Suprapubic skin (tissue), 4 donors: ENCODE measurements around the gene ZNF365. TPM values are rescaled to one million over a fixed set of nuclear protein-coding genes. Genes with fewer than 3 reads are reported as not detected.
A peak's percentile ranks its signal among the peaks of the same experiment; 100 is the strongest.
"Not testable (repeated sequence)": the region's sequence is repeated elsewhere in the genome, so short reads cannot be mapped to it uniquely, and the experiment has no call there.

ENCODE experiments used
- DNase-seq, 2 donors: peaks; one replicate each; pipeline ENCODE4 v3.0.0-alpha.2; 2019; ENCODE audit warnings: low spot score in 2 of 2
- H3K27ac ChIP-seq: fragments of 200-600 bp; sonication (generic); one replicate; pipeline ENCODE4 v1.5.1; 2019
- H3K27me3 ChIP-seq: fragments of 200-600 bp; sonication (generic); one replicate; pipeline ENCODE4 v1.5.1; 2019
- H3K36me3 ChIP-seq: fragments of 200-600 bp; sonication (generic); one replicate; pipeline ENCODE4 v1.5.1; 2019
- H3K4me1 ChIP-seq: fragments of 200-600 bp; sonication (generic); one replicate; pipeline ENCODE4 v1.5.1; 2019
- H3K4me3 ChIP-seq: fragments of 200-600 bp; sonication (generic); one replicate; pipeline ENCODE4 v1.5.1; 2019; ENCODE audit warnings: mild to moderate bottlenecking
- H3K9me3 ChIP-seq: fragments of 200-600 bp; sonication (generic); one replicate; pipeline ENCODE4 v1.5.1; 2019
- EP300 ChIP-seq: sonication (generic); formaldehyde crosslinking; IDR thresholded peaks from one replicate; pipeline ENCODE4 v1.6.1; 2017; ENCODE audit warnings: antibody characterized with exemption
- POLR2A ChIP-seq, 2 donors: fragments of 450-650 bp; IDR thresholded peaks; one replicate each; pipeline ENCODE4 v1.6.1; 2017; ENCODE audit warnings: antibody characterized with exemption in 2 of 2, mild to moderate bottlenecking in 2 of 2, moderate library complexity in 2 of 2
- POLR2AphosphoS5 ChIP-seq, 3 donors: sonication (generic); formaldehyde crosslinking; IDR thresholded peaks; one replicate each; pipeline ENCODE4 v1.6.1; 2017; ENCODE audit warnings: antibody characterized with exemption in 3 of 3
- WGBS: methylation state at CpG from one replicate; pipeline ENCODE4 v1.1.5; 2018; 5-methylcytosine and 5-hydroxymethylcytosine counted together
- total RNA-seq, 4 donors: library from RNA; depleted of rRNA; stranded (reverse); fragments of >200 nt; gene quantifications; one replicate each; pipeline ENCODE4 v1.1.0, GENCODE V29; 2016
- TF ChIP-seq, protein P1 (sequence below), 2 donors: fragments of 200-600 bp in 1 of 2; fragments of 450-650 bp in 1 of 2; sonication (generic) in 1 of 2; IDR thresholded peaks; one replicate each; pipeline ENCODE4 v1.5.1; 2016 to 2019; ENCODE audit warnings: antibody characterized with exemption in 2 of 2, mild to moderate bottlenecking in 1 of 2, moderate library complexity in 1 of 2

The ZNF365 gene
- total RNA-seq, 4 donors from 2014 or later = 0.42 to 2.5 (median 1.8) TPM

DNA sequence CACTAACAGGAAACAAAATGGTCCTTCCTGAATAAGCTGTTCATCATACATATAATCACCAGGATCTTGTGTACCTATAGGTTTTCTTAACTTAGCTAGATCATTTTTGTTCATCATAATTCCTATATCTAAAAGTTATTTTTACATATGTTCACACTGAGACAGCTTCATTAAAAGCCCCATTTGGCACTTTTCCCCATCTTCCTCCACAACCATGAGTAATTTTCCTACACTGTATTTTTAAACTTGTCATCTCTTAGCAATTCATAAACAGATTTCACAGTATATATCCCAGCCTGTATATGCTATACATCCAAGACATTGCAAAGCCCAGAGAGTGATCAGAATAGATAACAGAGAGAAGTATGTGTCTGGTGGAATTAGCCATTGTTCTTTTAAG, 28.3 kb downstream of the ZNF365 start:
- TF ChIP-seq, protein P1, sequence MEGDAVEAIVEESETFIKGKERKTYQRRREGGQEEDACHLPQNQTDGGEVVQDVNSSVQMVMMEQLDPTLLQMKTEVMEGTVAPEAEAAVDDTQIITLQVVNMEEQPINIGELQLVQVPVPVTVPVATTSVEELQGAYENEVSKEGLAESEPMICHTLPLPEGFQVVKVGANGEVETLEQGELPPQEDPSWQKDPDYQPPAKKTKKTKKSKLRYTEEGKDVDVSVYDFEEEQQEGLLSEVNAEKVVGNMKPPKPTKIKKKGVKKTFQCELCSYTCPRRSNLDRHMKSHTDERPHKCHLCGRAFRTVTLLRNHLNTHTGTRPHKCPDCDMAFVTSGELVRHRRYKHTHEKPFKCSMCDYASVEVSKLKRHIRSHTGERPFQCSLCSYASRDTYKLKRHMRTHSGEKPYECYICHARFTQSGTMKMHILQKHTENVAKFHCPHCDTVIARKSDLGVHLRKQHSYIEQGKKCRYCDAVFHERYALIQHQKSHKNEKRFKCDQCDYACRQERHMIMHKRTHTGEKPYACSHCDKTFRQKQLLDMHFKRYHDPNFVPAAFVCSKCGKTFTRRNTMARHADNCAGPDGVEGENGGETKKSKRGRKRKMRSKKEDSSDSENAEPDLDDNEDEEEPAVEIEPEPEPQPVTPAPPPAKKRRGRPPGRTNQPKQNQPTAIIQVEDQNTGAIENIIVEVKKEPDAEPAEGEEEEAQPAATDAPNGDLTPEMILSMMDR (IDR thresholded peaks at IDR 0.05) = no peak
- no peak for TF ChIP-seq EP300
- TF ChIP-seq POLR2AphosphoS5 (IDR thresholded peaks at IDR 0.05) = no peak
- TF ChIP-seq POLR2A (IDR thresholded peaks at IDR 0.05) = no peak
- Histone ChIP-seq H3K27me3 (no peaks in the 10 kb centered on the region), H3K4me1 (no peaks in the 10 kb centered on the region), H3K36me3 (no peaks in the 10 kb centered on the region), H3K4me3 (no peak overlapping the region), H3K27ac (no peak overlapping the region), H3K9me3 (no peaks in the 10 kb centered on the region)
- no peak for DNase-seq

DNA sequence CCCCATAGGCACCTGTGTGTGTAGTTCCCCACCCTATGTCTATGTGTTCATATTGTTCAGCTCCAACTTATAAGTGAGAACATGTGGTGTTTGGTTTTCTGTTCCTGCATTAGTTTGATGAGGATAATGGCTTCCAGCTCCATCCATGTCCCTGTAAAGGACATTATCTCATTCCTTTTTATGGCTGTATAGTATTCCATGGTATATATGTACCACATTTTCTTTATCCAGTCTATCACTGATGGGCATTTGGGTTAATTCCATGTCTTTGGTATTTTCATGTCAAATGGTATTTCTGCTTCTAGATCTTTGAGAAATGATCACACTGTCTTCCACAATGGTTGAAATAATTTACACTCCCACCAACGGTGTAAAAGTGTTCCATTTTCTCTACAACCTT, 36.4 kb downstream of the ZNF365 start:
- not testable (repeated sequence) for H3K4me1 ChIP-seq, H3K36me3 ChIP-seq, H3K27me3 ChIP-seq, H3K9me3 ChIP-seq, H3K27ac ChIP-seq, DNase-seq, H3K4me3 ChIP-seq
- WGBS = 63% methylated on average over 1 of the region's 1 CpG

DNA sequence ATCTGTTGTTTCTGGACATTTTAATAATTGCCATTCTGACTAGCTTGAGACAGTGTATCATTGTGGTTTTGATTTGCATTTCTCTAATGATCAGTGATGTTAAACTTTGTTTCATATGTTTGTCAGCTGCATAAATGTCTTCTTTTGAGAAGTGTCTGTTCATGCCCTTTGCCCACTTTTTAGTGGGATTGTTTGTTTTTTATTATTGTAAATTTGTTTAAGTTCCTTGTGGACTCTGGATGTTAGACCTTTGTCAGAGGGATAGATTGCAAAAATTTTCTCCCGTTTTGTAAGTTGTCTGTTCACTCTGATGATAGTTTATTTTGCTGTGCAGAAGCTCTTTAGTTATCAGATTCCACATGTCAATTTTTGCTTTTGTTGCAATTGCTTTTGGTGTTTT, 36.8 kb downstream of the ZNF365 start:
- H3K27ac ChIP-seq, H3K36me3 ChIP-seq, H3K4me1 ChIP-seq, H3K4me3 ChIP-seq, H3K9me3 ChIP-seq, H3K27me3 ChIP-seq, DNase-seq: not testable (repeated sequence)
- WGBS = 97% methylated on average over 1 of the region's 1 CpG

DNA sequence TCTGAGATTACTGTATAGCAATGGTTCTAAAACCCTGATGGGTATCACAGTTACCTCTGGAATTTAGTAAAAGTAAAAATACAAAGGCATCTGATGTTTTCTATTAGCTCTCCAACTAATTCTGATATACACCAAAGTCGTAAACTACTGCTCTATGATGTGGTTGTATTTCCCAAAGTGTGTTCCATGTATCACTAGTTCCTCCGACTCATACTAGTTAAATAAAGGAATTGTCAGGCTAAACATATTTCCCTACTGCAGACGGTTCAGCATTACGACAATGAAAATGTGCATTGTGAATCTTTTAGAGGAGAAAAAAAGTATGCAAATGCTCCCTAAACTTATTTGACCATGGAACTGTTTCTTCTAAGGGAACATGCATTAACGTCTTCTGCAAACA, 38.9 kb downstream of the ZNF365 start:
- Histone ChIP-seq H3K27ac (no peak overlapping the region), H3K9me3 (no peaks in the 10 kb centered on the region), H3K4me3 (no peak overlapping the region), H3K4me1 (no peaks in the 10 kb centered on the region), H3K27me3 (no peaks in the 10 kb centered on the region), H3K36me3 (no peaks in the 10 kb centered on the region)
- no peak for TF ChIP-seq POLR2AphosphoS5 (IDR thresholded peaks at IDR 0.05)
- no peak for TF ChIP-seq EP300
- TF ChIP-seq POLR2A (IDR thresholded peaks at IDR 0.05) = no peak
- TF ChIP-seq, protein P1 (IDR thresholded peaks at IDR 0.05) = no peak
- DNase-seq = no peak
- 85% methylated on average over 5 of the region's 5 CpGs for WGBS

DNA sequence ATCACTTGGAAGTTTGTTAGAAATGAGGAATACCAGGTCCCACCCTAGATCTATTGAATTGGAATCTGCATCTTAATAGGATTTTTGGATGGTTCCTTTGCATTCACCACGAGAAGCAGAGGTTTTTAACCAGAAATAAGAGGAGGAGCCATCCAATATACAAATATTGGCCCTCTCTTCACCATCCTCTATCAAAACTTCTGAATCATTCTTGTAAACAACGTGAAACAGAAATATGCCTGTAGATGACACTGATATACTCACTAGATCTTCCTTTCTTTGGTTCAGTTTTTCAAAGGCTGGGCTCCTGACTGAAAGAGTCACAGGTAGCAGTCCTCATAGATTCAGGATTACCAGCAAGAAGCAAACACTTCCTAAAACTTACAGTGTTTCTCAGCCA, 39.5 kb downstream of the ZNF365 start:
- Histone ChIP-seq H3K27me3 (no peaks in the 10 kb centered on the region), H3K27ac (no peak overlapping the region), H3K4me3 (no peak overlapping the region), H3K9me3 (no peaks in the 10 kb centered on the region), H3K36me3 (no peaks in the 10 kb centered on the region), H3K4me1 (no peaks in the 10 kb centered on the region)
- TF ChIP-seq POLR2A (IDR thresholded peaks at IDR 0.05) (no peak), POLR2AphosphoS5 (IDR thresholded peaks at IDR 0.05) (no peak), EP300 (no peak)
- TF ChIP-seq, protein P1 (IDR thresholded peaks at IDR 0.05) = no peak
- 61% methylated on average over 2 of the region's 2 CpGs for WGBS
- DNase-seq = no peak

DNA sequence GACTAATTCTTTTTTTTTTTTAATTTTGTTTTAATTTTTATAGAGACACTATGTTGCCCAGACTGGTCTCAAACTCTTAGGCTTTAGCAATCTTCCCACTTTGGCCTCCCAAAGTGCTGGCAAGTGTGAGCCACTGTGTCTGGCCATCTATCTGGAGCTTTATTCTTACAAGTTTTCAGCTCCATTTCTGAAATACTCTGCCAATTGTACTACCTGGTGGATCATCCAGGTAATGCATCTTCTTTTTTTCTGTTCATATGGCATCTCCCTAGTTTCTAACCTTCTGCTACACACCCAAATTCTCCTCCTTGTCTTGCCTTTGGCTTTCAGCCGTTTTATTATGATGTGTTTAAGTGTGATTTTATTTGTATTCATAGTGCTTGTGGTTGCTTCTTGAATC, 40.2 kb downstream of the ZNF365 start:
- Histone ChIP-seq H3K27ac (no peak overlapping the region), H3K4me3 (no peak overlapping the region), H3K36me3 (no peaks in the 10 kb centered on the region), H3K4me1 (no peaks in the 10 kb centered on the region), H3K27me3 (no peaks in the 10 kb centered on the region), H3K9me3 (no peaks in the 10 kb centered on the region)
- WGBS = 0% methylated on average over 1 of the region's 1 CpG
- no peak for DNase-seq
- TF ChIP-seq, protein P1 (IDR thresholded peaks at IDR 0.05) = peak in 1 of 2 donors; percentile 20
- no peak for TF ChIP-seq POLR2A (IDR thresholded peaks at IDR 0.05)
- TF ChIP-seq POLR2AphosphoS5 (IDR thresholded peaks at IDR 0.05) = no peak
- no peak for TF ChIP-seq EP300
